HUDEP-2 (cell line): ENCODE results near the gene CLEC17A.

Experiments used
- DNase-seq, 76 experiments: peaks; one replicate each; lab custom pipeline; 2025; ENCODE audit not compliant: unreplicated experiment in 76 of 76; lab: John Stamatoyannopoulos, UW

Gene CLEC17A

DNA sequence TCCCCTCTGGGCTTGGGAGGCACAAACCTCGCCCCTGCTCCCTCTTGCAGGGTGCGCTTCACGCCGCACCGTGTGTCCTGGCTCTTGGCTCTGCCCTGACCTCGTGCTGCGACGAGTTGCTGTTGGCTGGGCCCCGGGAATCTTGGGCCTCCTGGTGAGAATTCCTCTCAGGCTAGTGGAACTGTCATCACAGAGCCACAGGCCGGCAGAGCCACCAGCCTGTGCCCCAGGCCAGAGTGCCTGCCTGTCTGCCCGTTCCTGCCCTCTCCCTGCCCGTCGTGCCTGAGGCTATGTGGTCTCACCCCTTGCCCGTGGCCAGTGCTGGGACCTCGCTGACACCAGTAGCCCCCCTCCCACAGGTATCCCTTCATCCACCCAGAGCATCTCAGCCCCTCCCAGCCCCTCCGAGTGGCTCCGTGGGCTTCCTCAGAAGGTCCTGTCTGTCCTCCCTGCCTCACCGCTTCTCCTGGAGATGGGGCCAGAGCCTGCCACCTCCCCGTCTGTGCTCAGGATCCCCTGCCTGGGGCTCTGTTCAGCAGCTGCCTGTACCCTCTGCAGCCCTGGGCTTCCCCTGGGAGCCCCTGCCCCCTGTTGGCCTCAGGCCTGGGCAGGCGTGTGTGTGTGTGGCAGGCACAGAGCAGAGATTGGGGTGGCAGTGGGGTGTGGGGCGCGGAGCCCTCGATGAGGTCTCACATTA, 24.4 kb upstream of the CLEC17A start:
- no peak for DNase-seq

DNA sequence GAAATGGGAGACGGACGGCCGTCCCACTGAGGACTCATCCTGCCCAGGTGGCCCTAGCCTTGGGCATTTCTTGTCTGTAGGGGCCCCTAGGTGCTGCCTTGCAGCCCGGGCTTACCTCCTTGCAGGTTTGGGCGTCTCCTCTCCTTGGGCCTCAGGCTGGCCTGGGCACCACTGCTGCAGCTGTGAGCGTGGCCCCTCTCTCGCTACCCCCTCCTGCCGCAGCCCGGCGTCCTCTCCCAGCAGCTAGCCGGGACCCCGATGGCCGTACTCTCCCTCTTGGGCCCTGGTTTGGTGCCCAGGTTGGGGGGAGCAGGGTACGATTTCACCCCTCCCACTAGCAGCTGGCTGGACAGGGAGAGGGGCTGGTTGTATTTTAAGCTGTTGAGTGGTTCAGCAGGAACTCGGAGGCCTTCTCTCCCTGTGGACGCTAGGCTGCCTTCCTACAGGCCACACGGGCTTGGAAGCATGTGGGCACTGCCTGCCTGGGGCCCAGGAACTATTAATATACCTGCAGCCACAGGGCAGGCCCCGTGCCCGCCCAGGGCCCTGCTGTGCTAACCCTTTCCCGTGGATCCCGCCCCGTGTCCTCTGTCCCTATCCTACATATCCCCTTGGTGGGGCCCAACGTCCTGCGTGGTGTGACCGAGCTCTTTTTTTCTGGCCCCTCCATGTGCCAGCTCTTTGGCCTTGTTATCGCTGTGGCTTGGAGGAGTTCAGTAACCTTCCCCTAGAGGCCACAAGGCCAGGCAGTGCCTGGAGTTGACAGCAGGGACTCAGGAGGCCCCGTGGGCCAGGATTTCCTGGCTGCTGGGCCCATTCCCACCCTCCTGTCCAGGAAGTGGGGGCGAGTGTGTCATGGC, 22.7 kb upstream of the CLEC17A start:
- peak in 1 of 76 experiments; percentile 17 for DNase-seq

GRCh38 chr19:14560776-14561108, 22.1 kb upstream of the CLEC17A start:
- DNase-seq: no peak

DNA sequence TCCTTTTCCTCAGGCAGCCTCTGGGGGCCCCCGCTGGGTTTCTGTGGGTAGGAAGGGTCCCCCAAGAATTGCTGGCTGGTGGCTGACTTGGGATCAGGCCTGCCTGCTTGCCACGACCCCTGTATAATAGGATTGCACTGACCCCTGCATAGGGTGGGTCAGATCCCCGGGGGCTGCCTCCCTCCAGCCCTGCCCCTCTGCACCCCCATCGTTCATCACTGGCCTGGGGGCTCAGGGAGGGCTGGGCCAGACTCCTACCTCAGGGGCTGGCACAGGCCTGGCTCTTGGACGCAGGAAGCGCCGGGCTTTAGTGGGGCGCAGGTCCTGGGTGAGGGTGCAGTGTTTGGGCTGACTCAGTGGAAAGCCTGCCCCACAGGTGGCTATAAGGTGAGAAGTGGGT, 21.6 kb upstream of the CLEC17A start:
- DNase-seq: no peak

GRCh38 chr19:14561847-14562351, 21.0 kb upstream of the CLEC17A start:
- DNase-seq: no peak

GRCh38 chr19:14562660-14563589, 20.0 kb upstream of the CLEC17A start:
- no peak for DNase-seq

DNA sequence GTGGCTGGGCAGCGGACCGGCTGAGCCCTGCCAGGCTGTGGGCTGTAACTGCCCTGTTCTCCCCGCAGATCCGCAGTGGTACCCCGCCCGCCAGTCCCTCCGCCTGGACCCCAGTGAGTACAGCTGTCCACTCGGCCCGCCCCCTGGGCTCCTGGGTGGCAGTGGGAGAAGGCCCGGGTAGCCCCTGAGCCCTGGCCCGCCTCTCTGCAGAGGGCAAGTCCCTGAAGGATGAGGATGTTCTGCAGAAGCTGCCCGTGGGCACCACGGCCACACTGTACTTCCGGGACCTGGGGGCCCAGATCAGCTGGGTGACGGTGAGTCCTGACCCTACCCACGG, 19.3 kb upstream of the CLEC17A start:
- DNase-seq: no peak

- peak in 68 of 76 experiments; percentile 7 to 98 (median 86) for DNase-seq
Measured at GRCh38 chr19:14563989-14564651, 18.8 kb upstream of the CLEC17A start.

- DNase-seq: peak in 2 of 76 experiments; percentile 11 to 58
Measured at GRCh38 chr19:14564652-14565297, 18.1 kb upstream of the CLEC17A start.

DNA sequence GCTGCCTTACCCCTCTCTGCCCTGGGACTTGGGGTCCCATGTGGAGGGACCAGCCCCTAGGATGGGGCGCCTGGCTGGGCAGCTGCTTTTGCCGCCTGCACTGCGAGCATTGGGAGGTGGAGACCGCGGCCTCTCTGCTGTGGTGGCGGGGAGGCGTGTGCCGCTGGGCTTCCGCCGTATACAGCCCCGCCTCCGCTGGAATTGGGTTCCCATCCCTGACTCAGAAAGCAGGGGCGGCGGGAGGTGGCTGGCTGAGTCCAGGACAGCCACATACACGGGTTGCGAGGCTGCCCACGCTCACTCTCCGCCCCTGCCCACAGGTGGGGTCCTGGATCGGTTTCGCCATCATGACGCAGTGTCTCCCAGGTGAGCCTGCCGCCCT, 17.6 kb upstream of the CLEC17A start:
- DNase-seq: peak in 1 of 76 experiments; percentile 12

- DNase-seq: no peak
Measured at GRCh38 chr19:14565765-14566711, 16.8 kb upstream of the CLEC17A start.

DNA sequence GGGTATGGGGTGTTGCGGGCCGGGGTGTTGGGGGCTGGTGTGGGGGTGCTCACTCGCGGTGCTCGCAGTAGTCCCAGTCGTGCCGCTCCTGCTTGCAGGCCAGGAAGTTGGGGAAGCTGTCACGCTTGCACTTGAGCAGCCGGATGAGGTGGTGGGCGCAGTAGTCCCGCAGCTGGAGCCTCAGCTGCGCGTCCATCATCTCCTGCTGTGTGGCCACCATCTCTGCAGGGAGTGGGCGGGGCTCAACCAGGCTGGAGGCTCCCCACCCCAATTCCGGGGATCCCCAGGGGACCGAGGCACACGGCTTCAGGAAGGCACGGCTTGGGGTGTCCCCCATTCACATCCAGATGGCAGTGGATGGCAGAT, 16.2 kb upstream of the CLEC17A start:
- no peak for DNase-seq

- DNase-seq: no peak
Measured at GRCh38 chr19:14567079-14567478, 15.8 kb upstream of the CLEC17A start.

GRCh38 chr19:14570864-14571527, 11.9 kb upstream of the CLEC17A start:
- DNase-seq: no peak

GRCh38 chr19:14571695-14572490, 11.0 kb upstream of the CLEC17A start, which contains the start of gene NDUFB7:
Gene NDUFB7 (minus strand): TSS chr19:14572066. CDS start chr19:14572000, 66 bp downstream.
- peak in 75 of 76 experiments; percentile 58 to 98 (median 93) for DNase-seq

DNA sequence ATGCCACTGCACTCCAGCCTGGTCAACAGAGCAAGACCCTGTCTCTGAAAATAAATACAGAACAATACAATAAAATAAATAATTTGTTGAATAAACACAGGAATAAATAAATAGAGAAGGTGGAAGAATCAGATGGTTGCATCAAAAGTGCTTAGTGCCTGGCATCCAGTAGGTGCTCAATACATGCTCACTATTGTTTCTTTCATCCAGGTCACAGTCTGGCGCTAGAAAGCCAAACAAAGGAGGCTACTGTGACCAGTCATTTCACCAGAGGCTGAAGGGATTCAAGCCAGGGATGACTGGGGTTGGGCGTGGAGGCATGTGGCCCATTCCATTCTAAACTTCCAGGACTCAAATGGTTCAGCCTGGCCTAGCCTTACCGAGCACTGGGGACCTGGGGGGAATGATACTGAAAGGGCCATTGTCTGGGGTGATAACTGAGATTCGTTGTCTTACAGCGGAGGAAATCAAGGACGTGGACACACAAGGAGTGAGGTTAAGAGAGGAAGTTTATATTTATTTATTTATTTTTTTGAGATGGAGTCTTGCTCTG, 7.4 kb upstream of the CLEC17A start:
- no peak for DNase-seq

DNA sequence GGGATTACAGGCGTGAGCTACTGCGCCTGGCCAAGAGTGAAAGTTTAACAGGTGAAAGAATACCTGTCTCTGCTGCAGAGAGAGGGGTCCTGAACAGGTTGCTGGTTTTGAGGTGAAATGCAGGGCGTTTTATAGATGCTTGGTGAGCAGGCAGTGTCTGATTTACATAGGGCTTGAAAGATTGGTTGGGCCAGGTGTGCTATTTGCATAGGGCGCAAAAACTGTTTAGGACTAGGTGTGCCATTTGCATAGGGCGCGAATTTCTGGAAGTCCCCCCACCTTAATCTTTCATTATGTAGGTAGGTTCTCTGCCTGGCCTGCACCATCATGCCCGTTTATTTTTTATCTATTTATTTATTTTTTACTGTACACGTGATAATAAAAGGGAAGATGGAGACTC, 6.5 kb upstream of the CLEC17A start:
- no peak for DNase-seq
